Measurements from ENCODE around the gene RHOT2. TPM values are rescaled to one million over a fixed set of nuclear protein-coding genes. Genes with fewer than 3 reads are reported as not detected.
A peak's percentile ranks its signal among the peaks of the same experiment; 100 is the strongest.

Gene RHOT2
- total RNA-seq, 2 experiments from 2014 or later: 140 to 141 TPM

DNA sequence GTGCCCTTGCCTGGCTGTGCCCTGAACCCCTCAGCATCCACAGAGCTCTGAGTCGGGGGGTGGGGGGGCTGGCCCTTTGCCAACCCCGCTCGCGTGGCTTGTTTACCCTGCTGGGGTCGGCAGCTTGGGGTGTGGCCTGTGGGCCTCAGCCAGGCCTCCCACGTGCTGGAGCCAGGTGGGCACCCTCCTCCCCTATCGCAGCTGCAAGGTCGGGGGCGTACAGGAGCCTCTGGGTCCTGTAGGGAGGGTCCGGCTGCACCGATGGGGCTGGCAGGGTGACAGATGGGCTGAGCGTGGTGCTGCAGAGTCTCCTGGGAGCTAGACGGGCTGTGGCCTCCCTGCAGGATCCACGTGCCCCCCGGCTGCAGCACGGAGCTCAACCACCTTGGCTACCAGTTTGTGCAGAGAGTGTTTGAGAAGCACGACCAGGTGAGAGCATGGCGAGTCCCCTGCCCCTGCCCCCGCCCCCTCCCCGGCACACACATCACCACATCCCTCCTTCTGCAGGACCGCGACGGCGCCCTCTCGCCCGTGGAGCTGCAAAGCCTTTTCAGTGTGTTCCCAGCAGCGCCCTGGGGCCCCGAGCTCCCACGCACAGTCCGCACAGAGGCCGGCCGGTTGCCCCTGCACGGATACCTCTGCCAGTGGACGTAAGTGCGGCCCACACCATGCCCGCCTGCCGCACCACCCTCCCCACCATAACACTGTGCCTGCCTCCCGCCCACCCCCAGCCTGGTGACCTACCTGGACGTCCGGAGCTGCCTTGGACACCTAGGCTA, 3.6 kb downstream of the RHOT2 start:
- peak overlapping the region; percentile 13 for H3K4me3 Mint-ChIP-seq
- H3K9me3 Mint-ChIP-seq: no peaks in the 10 kb centered on the region
- CTCF ChIA-PET: no interaction called here
- POLR2A ChIA-PET: interaction anchor here (1.2 to 5.2 kb wide), 2 partner anchors 8 to 13 kb away, joined by 3 to 25 read pairs; partner anchors contain the start of genes JMJD8 and STUB1
- no peak for DNase-seq
- H3K36me3 Mint-ChIP-seq (ENCODE audit: low read depth): peaks cover 14% of the 10 kb centered on the region
- peaks cover 17% of the 10 kb centered on the region for H3K4me1 Mint-ChIP-seq
- no peak overlapping the region for H3K27ac Mint-ChIP-seq
- no peaks in the 10 kb centered on the region for H3K27me3 Mint-ChIP-seq

- no peak overlapping the region for H3K27ac Mint-ChIP-seq
Observed at GRCh38 chr16:672371-672770, 4.4 kb downstream of the RHOT2 start.

DNA sequence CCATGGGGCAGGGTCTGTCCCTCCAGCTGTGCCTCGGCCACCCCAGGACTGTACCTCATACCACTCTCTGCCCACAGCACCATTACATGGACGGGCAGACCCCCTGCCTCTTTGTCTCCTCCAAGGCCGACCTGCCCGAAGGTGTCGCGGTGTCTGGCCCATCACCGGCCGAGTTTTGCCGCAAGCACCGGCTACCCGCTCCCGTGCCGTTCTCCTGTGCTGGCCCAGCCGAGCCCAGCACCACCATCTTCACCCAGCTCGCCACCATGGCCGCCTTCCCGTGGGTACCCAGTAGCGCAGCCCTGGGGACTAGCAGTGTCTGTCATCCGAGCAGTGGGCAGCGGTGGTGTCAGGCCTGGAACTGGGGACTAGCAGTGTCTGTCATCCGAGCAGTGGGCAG, 4.9 kb downstream of the RHOT2 start:
- CTCF ChIA-PET: no interaction called here
- POLR2A ChIA-PET: interaction anchor here (0.6 to 1.3 kb wide), 4 partner anchors 9 to 37 kb away, joined by 3 to 4 read pairs (median 4); partner anchors contain the start of genes JMJD8 and METTL26
- no peak overlapping the region for H3K4me3 Mint-ChIP-seq
- H3K4me1 Mint-ChIP-seq: peaks cover 20% of the 10 kb centered on the region
- no peak for DNase-seq
- peaks cover 14% of the 10 kb centered on the region for H3K36me3 Mint-ChIP-seq (ENCODE audit: low read depth)
- H3K27ac Mint-ChIP-seq: no peak overlapping the region
- H3K27me3 Mint-ChIP-seq: no peaks in the 10 kb centered on the region
- H3K9me3 Mint-ChIP-seq: no peaks in the 10 kb centered on the region

More at GRCh38 chr16:672371-672770, 4.4 kb downstream of the RHOT2 start:
- Mint-ChIP-seq H3K4me3 (no peak overlapping the region), H3K4me1 (peaks cover 23% of the 10 kb centered on the region), H3K9me3 (no peaks in the 10 kb centered on the region), H3K27me3 (no peaks in the 10 kb centered on the region), H3K36me3 (ENCODE audit: low read depth) (peaks cover 14% of the 10 kb centered on the region)
- ChIA-PET POLR2A (interaction anchor here (1.2 kb wide), 1 partner anchor 12 kb away, joined by 3 read pairs; the partner anchor contains the start of gene JMJD8), CTCF (no interaction called here)
- DNase-seq: no peak

- no peak for DNase-seq
- Mint-ChIP-seq H3K36me3 (ENCODE audit: low read depth) (peaks cover 14% of the 10 kb centered on the region), H3K9me3 (no peaks in the 10 kb centered on the region), H3K4me1 (peaks cover 20% of the 10 kb centered on the region), H3K27ac (no peak overlapping the region), H3K4me3 (no peak overlapping the region), H3K27me3 (no peaks in the 10 kb centered on the region)
- CTCF ChIA-PET: no interaction called here
- POLR2A ChIA-PET: interaction anchor here (0.6 to 1.3 kb wide), 3 partner anchors 10 to 37 kb away, joined by 3 to 4 read pairs (median 4); partner anchors contain the start of genes JMJD8 and METTL26
Observed at GRCh38 chr16:673399-673991, 5.6 kb downstream of the RHOT2 start.

DNA sequence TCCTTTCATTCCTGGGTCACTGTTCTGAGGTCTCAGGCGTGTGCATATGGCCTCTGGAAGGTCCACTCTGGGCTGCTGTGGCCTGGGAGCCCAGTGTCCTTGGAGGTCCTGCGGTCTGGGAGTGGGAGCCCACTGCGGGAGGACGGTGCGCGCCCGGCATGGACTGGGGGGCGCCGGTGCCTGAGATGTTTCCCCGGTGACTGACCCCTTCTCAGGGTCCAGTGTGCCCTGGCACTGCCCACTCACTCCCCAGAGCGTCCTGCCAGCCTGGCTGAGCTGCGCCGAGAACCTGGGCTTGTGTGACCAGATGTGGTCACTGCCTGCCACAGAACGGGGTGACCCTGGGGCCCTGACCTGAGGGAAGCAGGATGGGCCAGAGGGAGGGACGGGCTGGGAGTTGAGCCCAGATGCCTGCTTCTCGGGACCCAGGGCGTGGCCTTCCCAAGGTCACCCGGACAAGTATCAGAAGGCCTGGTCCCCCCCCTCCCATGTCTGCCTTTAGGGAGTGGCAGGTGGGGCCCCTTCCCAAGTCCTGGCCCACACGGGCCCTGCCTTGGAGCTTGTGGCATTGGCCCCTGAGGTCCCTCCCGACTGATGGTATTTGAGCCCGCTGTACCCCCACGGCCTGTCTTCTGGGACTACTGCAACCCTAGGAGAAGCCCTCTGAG, 6.4 kb downstream of the RHOT2 start:
- no peak overlapping the region for H3K27ac Mint-ChIP-seq
- H3K27me3 Mint-ChIP-seq: no peaks in the 10 kb centered on the region
- ChIA-PET POLR2A (interaction anchor here (1.7 to 2.6 kb wide), 3 partner anchors 9 to 25 kb away, joined by 5 to 9 read pairs (median 6); partner anchors contain the start of genes JMJD8 and WDR90), CTCF (no interaction called here)
- peaks cover 14% of the 10 kb centered on the region for H3K36me3 Mint-ChIP-seq (ENCODE audit: low read depth)
- no peak for DNase-seq
- H3K4me1 Mint-ChIP-seq: peaks cover 21% of the 10 kb centered on the region
- H3K9me3 Mint-ChIP-seq: no peaks in the 10 kb centered on the region
- no peak overlapping the region for H3K4me3 Mint-ChIP-seq

DNA sequence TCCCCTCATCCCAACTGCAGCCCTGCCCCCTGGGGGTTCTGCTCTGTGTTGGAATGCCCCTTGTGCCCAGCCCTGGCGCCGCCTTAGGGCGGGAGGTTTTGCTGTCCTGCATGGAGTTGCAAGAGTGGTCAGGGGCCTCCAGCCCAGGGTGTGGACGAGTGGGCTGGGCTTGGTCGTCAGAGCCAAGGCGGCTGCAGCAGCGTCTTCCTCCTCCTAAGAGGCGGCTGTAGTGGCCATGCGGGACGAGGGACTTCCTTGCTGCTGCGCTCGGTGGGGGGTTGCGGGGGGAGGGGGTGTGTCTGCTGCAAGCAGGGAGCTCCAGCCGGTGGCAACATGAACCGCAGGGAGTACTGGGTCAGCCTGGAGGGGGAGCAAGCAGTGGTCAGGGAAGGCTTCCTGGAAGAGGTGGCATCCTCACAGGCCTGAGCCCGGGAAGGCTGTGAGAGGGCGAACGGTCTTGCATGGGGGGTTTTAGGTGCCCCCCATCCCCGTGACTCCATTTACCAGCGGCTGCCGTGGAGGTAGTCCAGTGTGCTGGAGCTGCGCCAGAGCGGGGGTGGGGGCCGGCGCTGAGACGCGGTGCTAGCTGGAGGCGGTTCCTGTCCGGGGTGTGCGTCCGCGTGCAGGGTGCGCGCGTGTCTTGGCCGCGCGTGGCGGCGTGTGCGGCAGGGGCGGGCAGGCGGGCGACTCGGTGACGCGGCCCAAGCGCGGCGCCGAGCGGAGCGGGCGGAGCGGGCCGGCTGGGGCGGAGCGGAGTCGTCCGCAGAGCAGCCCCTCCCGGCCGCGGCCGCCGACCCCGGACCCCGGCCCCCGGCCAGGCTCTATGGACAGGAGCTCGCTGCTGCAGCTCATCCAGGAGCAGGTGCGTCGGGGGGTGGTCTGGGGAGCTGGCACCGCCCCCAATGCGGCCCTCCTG, 7.3 kb downstream of the RHOT2 start, which contains the start of gene RHBDL1:
RHBDL1 (plus strand) TSS at position 704 of the 916 bp plus-strand sequence; CDS start at position 824, 120 bp downstream.
- Mint-ChIP-seq H3K36me3 (ENCODE audit: low read depth) (peaks cover 10% of the 10 kb centered on the region), H3K4me1 (peaks cover 20% of the 10 kb centered on the region), H3K27me3 (no peaks in the 10 kb centered on the region), H3K4me3 (no peak within 1 kb of the TSS), H3K9me3 (no peaks in the 10 kb centered on the region), H3K27ac (no peak within 1 kb of the TSS)
- CTCF ChIA-PET: interaction anchor here (1.0 to 1.7 kb wide), 3 partner anchors 7 to 28 kb away, joined by 3 to 4 read pairs (median 4); partner anchors contain the start of genes RHOT2 and WDR24
- POLR2A ChIA-PET: interaction anchor here (1.0 to 2.9 kb wide), 7 partner anchors 8 to 26 kb away, joined by 4 to 18 read pairs (median 7); partner anchors contain the start of genes JMJD8, RHOT2, WDR24 and WDR90
- DNase-seq: no peak

GRCh38 chr16:675884-676564, 8.1 kb downstream of the RHOT2 start:
- H3K9me3 Mint-ChIP-seq: no peaks in the 10 kb centered on the region
- H3K36me3 Mint-ChIP-seq (ENCODE audit: low read depth): peaks cover 10% of the 10 kb centered on the region
- H3K4me3 Mint-ChIP-seq: no peak overlapping the region
- CTCF ChIA-PET: interaction anchor here (0.6 to 1.7 kb wide), 4 partner anchors 8 to 1374 kb away, joined by 3 to 5 read pairs (median 4); partner anchors contain the start of genes RHOT2 and WDR24
- DNase-seq: no peak
- POLR2A ChIA-PET: interaction anchor here (1.0 to 2.9 kb wide), 7 partner anchors 8 to 27 kb away, joined by 4 to 18 read pairs (median 7); partner anchors contain the start of genes JMJD8, RHOT2, WDR24 and WDR90
- no peaks in the 10 kb centered on the region for H3K27me3 Mint-ChIP-seq
- H3K4me1 Mint-ChIP-seq: peaks cover 22% of the 10 kb centered on the region
- H3K27ac Mint-ChIP-seq: no peak overlapping the region

DNA sequence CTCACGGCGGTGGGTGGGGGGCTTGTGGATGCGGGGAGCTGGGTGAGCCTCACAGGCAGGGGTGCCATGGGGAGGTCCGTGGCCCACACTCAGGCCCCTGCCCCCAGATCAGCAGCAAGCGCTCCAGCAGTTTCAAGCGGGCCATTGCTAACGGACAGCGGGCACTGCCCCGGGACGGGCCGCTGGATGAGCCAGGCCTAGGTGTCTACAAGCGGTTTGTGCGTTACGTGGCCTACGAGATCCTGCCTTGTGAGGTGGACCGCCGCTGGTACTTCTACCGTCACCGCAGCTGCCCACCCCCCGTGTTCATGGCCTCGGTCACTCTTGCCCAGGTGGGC, 8.6 kb downstream of the RHOT2 start:
- ChIA-PET CTCF (interaction anchor here (0.6 to 1.7 kb wide), 2 partner anchors 9 to 1374 kb away, joined by 4 to 5 read pairs; partner anchors contain the start of gene RHOT2), POLR2A (interaction anchor here (1.0 to 2.9 kb wide), 5 partner anchors 8 to 19 kb away, joined by 4 to 18 read pairs (median 9); partner anchors contain the start of genes JMJD8, RHOT2 and WDR24)
- Mint-ChIP-seq H3K27ac (no peak overlapping the region), H3K9me3 (no peaks in the 10 kb centered on the region), H3K27me3 (no peaks in the 10 kb centered on the region), H3K4me1 (peaks cover 27% of the 10 kb centered on the region), H3K4me3 (no peak overlapping the region), H3K36me3 (ENCODE audit: low read depth) (peaks cover 10% of the 10 kb centered on the region)
- DNase-seq: no peak

- no peaks in the 10 kb centered on the region for H3K9me3 Mint-ChIP-seq
- no peak overlapping the region for H3K27ac Mint-ChIP-seq
- H3K4me3 Mint-ChIP-seq: no peak overlapping the region
- POLR2A ChIA-PET: interaction anchor here (0.6 to 2.9 kb wide), 3 partner anchors 14 to 908 kb away, joined by 3 to 18 read pairs (median 7); partner anchors contain the start of gene WDR24
- H3K4me1 Mint-ChIP-seq: peaks cover 30% of the 10 kb centered on the region
- peak; percentile 45 for DNase-seq
- CTCF ChIA-PET: interaction anchor here (0.6 to 1.7 kb wide), 2 partner anchors 9 to 1373 kb away, joined by 4 to 5 read pairs; partner anchors contain the start of gene RHOT2
- H3K36me3 Mint-ChIP-seq (ENCODE audit: low read depth): peaks cover 13% of the 10 kb centered on the region
- H3K27me3 Mint-ChIP-seq: no peaks in the 10 kb centered on the region
Observed at GRCh38 chr16:676913-677312, 9.0 kb downstream of the RHOT2 start.

DNA sequence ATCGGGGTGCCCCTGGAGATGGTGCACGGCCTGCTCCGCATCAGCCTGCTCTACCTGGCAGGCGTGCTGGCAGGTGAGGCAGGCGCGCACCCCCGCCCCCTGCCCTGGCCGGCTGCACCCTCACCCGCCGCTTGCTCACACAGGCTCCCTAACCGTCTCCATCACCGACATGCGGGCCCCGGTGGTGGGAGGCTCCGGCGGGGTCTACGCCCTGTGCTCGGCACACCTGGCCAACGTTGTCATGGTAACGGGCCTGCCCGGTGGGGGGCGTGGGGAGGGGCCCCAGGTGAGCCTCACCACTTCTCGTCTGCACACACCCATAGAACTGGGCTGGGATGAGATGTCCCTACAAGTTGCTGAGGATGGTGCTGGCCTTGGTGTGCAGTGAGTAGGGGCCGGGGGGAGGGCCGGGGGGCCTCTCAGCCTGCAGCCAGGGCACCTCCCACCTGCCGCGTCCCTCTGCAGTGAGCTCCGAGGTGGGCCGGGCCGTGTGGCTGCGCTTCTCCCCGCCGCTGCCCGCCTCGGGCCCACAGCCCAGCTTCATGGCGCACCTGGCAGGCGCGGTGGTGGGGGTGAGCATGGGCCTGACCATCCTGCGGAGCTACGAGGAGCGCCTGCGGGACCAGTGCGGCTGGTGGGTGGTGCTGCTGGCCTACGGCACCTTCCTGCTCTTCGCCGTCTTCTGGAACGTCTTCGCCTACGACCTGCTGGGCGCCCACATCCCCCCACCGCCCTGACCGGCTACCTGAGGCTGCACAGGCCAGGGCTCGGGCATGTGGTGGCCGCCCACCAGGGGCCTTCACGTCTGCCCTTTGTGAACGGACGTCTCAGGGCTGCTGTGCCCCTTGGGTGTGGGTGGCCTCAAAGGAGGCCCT, 9.6 kb downstream of the RHOT2 start:
- DNase-seq: no peak
- Mint-ChIP-seq H3K36me3 (ENCODE audit: low read depth) (peaks cover 17% of the 10 kb centered on the region), H3K27ac (no peak overlapping the region), H3K4me1 (peaks cover 36% of the 10 kb centered on the region), H3K4me3 (no peak overlapping the region), H3K9me3 (no peaks in the 10 kb centered on the region), H3K27me3 (no peaks in the 10 kb centered on the region)
- ChIA-PET POLR2A (interaction anchor here (0.6 to 4.9 kb wide), 5 partner anchors 8 to 907 kb away, joined by 3 to 35 read pairs (median 18); partner anchors contain the start of genes RHOT2 and WDR24), CTCF (no interaction called here)

All from activated CD4-positive, alpha-beta memory T cell treated with anti-CD3 and anti-CD28 coated beads, Interleukin-2, amount 10 ng/mL, durations not matched to agents 7 days and 5 days (primary cell).